ENCODE results near the gene MAPKAP1. TPM values are rescaled to one million over a fixed set of nuclear protein-coding genes. Genes with fewer than 3 reads are reported as not detected.
A peak's percentile ranks its signal among the peaks of the same experiment; 100 is the strongest.

MAPKAP1 gene
- total RNA-seq, 6 donors from 2014 or later = 60.8 to 84.0 (median 71.5) TPM

- TF ChIP-seq POLR2A (IDR thresholded peaks at IDR 0.05) (peak in 3 of 4 donors; percentile 8 to 74 (median 45)), CTCF (IDR thresholded peaks at IDR 0.05) (peak in 1 of 6 experiments; percentile 15), EP300 (IDR thresholded peaks at IDR 0.05) (no peak), POLR2AphosphoS5 (IDR thresholded peaks at IDR 0.05) (peak in 1 of 2 donors; percentile 77)
- peak overlapping the region; percentile 44 to 88 (median 82) for H3K4me3 ChIP-seq
- DNase-seq = peak; percentile 97 to 99
- peak; percentile 96 to 97 for ATAC-seq (ENCODE audit: low FRiP score in 2 of 2)
- no peaks in the 10 kb centered on the region for H3K36me3 ChIP-seq
- WGBS, 2 donors = 0 to 1% methylated on average over 6 to 53 of the region's 79 CpGs
- H3K27ac ChIP-seq = peak overlapping the region; percentile 78 to 95 (median 86)
- no peaks in the 10 kb centered on the region for H3K9me3 ChIP-seq
- H3K4me1 ChIP-seq = peaks cover 14 to 23% (median 21%) of the 10 kb centered on the region in 4 donors
- H3K27me3 ChIP-seq = no peaks in the 10 kb centered on the region
These were observed 39.2 kb upstream of the MAPKAP1 start for GRCh38 chr9:125746017-125746773.

- 21 to 30% methylated on average over 6 of the region's 6 CpGs for WGBS, 2 donors
- H3K27ac ChIP-seq = peak overlapping the region; percentile 78 to 95 (median 86)
- TF ChIP-seq POLR2AphosphoS5 (IDR thresholded peaks at IDR 0.05) (no peak), CTCF (IDR thresholded peaks at IDR 0.05) (no peak), POLR2A (IDR thresholded peaks at IDR 0.05) (no peak), EP300 (IDR thresholded peaks at IDR 0.05) (no peak)
- H3K36me3 ChIP-seq = no peaks in the 10 kb centered on the region
- H3K4me3 ChIP-seq = peak overlapping the region; percentile 6 to 88 (median 82)
- no peak for ATAC-seq (ENCODE audit: low FRiP score in 2 of 2)
- H3K4me1 ChIP-seq = peaks cover 14 to 21% (median 18%) of the 10 kb centered on the region in 4 donors
- H3K27me3 ChIP-seq = no peaks in the 10 kb centered on the region
- no peak for DNase-seq
- no peaks in the 10 kb centered on the region for H3K9me3 ChIP-seq
These were observed 38.6 kb upstream of the MAPKAP1 start for GRCh38 chr9:125745682-125746016.

GRCh38 chr9:125745018-125745417 is 38.0 kb upstream of the MAPKAP1 start:
- Histone ChIP-seq H3K4me3 (no peak overlapping the region), H3K27ac (no peak overlapping the region)
- 42 to 44% methylated on average over 1 of the region's 1 CpG for WGBS, 2 donors

GRCh38 chr9:125744616-125745015 is 37.6 kb upstream of the MAPKAP1 start:
- no peaks in the 10 kb centered on the region for H3K36me3 ChIP-seq
- WGBS, 2 donors = 79 to 98% methylated on average over 5 of the region's 5 CpGs

More at GRCh38 chr9:125745018-125745417, 38.0 kb upstream of the MAPKAP1 start:
- no peaks in the 10 kb centered on the region for H3K27me3 ChIP-seq
- DNase-seq (no peak), ATAC-seq (ENCODE audit: low FRiP score in 2 of 2) (no peak)
- H3K9me3 ChIP-seq = no peaks in the 10 kb centered on the region
- no peak for TF ChIP-seq EP300 (IDR thresholded peaks at IDR 0.05)
- TF ChIP-seq POLR2AphosphoS5 (IDR thresholded peaks at IDR 0.05) = no peak
- no peak for TF ChIP-seq CTCF (IDR thresholded peaks at IDR 0.05)
- TF ChIP-seq POLR2A (IDR thresholded peaks at IDR 0.05) = no peak
- H3K4me1 ChIP-seq = peaks cover 14 to 21% (median 14%) of the 10 kb centered on the region in 4 donors
- H3K36me3 ChIP-seq = no peaks in the 10 kb centered on the region

More at GRCh38 chr9:125744616-125745015, 37.6 kb upstream of the MAPKAP1 start:
- Histone ChIP-seq H3K27ac (no peak overlapping the region), H3K4me3 (no peak overlapping the region), H3K27me3 (no peaks in the 10 kb centered on the region), H3K4me1 (peaks cover 10 to 17% (median 14%) of the 10 kb centered on the region in 4 donors), H3K9me3 (no peaks in the 10 kb centered on the region)
- TF ChIP-seq EP300 (IDR thresholded peaks at IDR 0.05) (no peak), POLR2AphosphoS5 (IDR thresholded peaks at IDR 0.05) (no peak), POLR2A (IDR thresholded peaks at IDR 0.05) (no peak), CTCF (IDR thresholded peaks at IDR 0.05) (no peak)
- DNase-seq = no peak
- no peak for ATAC-seq (ENCODE audit: low FRiP score in 2 of 2)
